ENCODE data around the gene GPR37L1. TPM values are rescaled to one million over a fixed set of nuclear protein-coding genes. Genes with fewer than 3 reads are reported as not detected.

The GPR37L1 gene
- total RNA-seq (under 1 TPM; under 0.01 to 0.36 (median 0.27) TPM), polyA plus RNA-seq (1 to 10 TPM in 1 of 3 donors, under 1 TPM in 1, not detected in 1; 0.92 to 1.8 TPM)

DNA sequence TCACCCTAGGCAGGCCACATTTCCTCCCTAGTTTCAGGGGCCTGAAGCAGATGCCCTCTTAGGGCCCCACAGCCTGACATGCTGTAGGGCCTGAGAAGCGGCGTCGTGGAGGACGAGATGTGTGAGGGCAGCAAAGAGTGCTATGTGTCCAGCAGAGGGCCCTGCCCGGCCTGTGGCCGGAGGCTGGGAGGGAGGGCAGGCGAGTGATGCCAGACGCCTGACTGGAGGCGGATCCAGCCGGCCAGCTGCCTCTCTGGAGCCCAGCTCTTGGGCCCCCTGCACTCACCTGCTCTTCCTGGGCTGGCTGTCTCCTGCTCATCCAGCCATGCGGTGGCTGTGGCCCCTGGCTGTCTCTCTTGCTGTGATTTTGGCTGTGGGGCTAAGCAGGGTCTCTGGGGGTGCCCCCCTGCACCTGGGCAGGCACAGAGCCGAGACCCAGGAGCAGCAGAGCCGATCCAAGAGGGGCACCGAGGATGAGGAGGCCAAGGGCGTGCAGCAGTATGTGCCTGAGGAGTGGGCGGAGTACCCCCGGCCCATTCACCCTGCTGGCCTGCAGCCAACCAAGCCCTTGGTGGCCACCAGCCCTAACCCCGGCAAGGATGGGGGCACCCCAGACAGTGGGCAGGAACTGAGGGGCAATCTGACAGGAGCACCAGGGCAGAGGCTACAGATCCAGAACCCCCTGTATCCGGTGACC, at the start of gene GPR37L1:
Gene GPR37L1 (plus strand): TSS at position 279 of the 697 bp plus-strand sequence. CDS start 47 bp downstream, at position 326.
- WGBS, 2 donors, result 67 to 82% methylated on average over 19 of the region's 19 CpGs
- H3K36me3 ChIP-seq, result no peaks in the 10 kb centered on the region
- DNase-seq, result no peak
- TF ChIP-seq EP300 (IDR thresholded peaks at IDR 0.05), result no peak
- TF ChIP-seq, protein P1, sequence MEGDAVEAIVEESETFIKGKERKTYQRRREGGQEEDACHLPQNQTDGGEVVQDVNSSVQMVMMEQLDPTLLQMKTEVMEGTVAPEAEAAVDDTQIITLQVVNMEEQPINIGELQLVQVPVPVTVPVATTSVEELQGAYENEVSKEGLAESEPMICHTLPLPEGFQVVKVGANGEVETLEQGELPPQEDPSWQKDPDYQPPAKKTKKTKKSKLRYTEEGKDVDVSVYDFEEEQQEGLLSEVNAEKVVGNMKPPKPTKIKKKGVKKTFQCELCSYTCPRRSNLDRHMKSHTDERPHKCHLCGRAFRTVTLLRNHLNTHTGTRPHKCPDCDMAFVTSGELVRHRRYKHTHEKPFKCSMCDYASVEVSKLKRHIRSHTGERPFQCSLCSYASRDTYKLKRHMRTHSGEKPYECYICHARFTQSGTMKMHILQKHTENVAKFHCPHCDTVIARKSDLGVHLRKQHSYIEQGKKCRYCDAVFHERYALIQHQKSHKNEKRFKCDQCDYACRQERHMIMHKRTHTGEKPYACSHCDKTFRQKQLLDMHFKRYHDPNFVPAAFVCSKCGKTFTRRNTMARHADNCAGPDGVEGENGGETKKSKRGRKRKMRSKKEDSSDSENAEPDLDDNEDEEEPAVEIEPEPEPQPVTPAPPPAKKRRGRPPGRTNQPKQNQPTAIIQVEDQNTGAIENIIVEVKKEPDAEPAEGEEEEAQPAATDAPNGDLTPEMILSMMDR (IDR thresholded peaks at IDR 0.05), result peak in 2 of 4 experiments; percentile 10 to 18
- no peaks in the 10 kb centered on the region for H3K27me3 ChIP-seq
- H3K4me3 ChIP-seq, result no peak within 1 kb of the TSS
- peak within 1 kb of the TSS in 1 of 4 donors; percentile 27 for H3K27ac ChIP-seq
- no peaks in the 10 kb centered on the region for H3K9me3 ChIP-seq
- peaks cover 0 to 3% (median 0%) of the 10 kb centered on the region in 4 donors for H3K4me1 ChIP-seq
- intact Hi-C loops (cut with DNase I), result no loop called here

GRCh38 chr1:202073206-202073605, 49.5 kb upstream of the GPR37L1 start:
- no peak overlapping the region for H3K27ac ChIP-seq
- intact Hi-C loops (cut with DNase I), result no loop called here
- TF ChIP-seq, protein P1 (IDR thresholded peaks at IDR 0.05), result no peak
- TF ChIP-seq POLR2AphosphoS5 (IDR thresholded peaks at IDR 0.05), result no peak
- TF ChIP-seq POLR2A (IDR thresholded peaks at IDR 0.05), result no peak
- no peak for TF ChIP-seq EP300 (IDR thresholded peaks at IDR 0.05)
- no peaks in the 10 kb centered on the region for H3K9me3 ChIP-seq
- WGBS, 2 donors, result 74 to 92% methylated on average over 9 of the region's 9 CpGs
- DNase-seq, result no peak
- H3K4me3 ChIP-seq, result no peak overlapping the region
- H3K27me3 ChIP-seq, result no peaks in the 10 kb centered on the region
- no peaks in the 10 kb centered on the region for H3K36me3 ChIP-seq
- no peaks in the 10 kb centered on the region for H3K4me1 ChIP-seq

DNA sequence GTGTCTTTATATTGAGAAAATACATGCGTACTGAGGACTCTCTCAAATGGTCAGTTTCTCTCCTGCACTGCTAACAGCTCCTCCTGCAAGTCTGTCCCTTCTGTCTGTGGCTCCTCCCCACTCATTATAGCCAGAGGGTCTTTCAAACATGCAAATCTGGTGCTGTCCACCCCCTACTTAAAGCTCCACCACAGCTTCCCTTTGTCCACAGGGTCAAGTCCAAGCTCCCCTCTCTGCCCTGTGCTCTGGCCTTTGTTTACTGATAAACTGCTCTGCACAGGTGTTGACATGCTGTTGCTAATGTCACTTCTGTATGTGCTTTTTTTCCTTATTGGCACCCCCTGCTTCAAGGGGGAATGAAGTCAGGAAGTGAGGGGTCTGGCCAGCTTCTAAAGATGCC, 47.7 kb upstream of the GPR37L1 start:
- no peaks in the 10 kb centered on the region for H3K4me1 ChIP-seq
- H3K36me3 ChIP-seq, result no peaks in the 10 kb centered on the region
- no peaks in the 10 kb centered on the region for H3K9me3 ChIP-seq
- no peak for DNase-seq
- no peak overlapping the region for H3K27ac ChIP-seq
- WGBS, 2 donors, result 57 to 90% methylated on average over 1 of the region's 1 CpG
- H3K27me3 ChIP-seq, result no peaks in the 10 kb centered on the region
- intact Hi-C loops (cut with DNase I), result no loop called here
- TF ChIP-seq, protein P1 (IDR thresholded peaks at IDR 0.05), result no peak
- TF ChIP-seq POLR2AphosphoS5 (IDR thresholded peaks at IDR 0.05) (no peak), POLR2A (IDR thresholded peaks at IDR 0.05) (no peak), EP300 (IDR thresholded peaks at IDR 0.05) (no peak)
- H3K4me3 ChIP-seq, result no peak overlapping the region

DNA sequence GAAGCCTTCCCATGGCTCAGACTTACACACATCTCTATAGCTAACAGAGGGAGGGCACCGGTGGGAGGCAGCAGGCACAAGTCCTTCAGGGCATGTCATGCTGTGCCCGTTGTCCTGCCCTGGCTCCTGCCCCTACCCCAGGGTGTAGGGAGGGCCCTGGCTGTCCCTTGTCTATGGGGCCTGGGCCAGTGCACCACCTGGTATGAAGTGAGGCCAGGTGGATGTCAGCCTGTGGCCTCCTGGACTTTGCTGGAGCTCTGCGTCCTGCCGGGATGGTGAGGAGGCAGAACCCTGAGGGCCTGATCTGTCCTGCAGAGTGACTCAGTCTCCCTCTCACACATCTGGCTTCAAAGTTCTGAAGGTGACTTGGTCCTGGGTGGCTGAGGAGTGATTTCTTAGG, 47.3 kb upstream of the GPR37L1 start:
- no peak for DNase-seq
- TF ChIP-seq, protein P1 (IDR thresholded peaks at IDR 0.05), result no peak
- TF ChIP-seq POLR2A (IDR thresholded peaks at IDR 0.05), result no peak
- no peak for TF ChIP-seq EP300 (IDR thresholded peaks at IDR 0.05)
- no peak for TF ChIP-seq POLR2AphosphoS5 (IDR thresholded peaks at IDR 0.05)
- Histone ChIP-seq H3K36me3 (no peaks in the 10 kb centered on the region), H3K9me3 (no peaks in the 10 kb centered on the region), H3K4me3 (no peak overlapping the region), H3K27me3 (no peaks in the 10 kb centered on the region), H3K4me1 (no peaks in the 10 kb centered on the region), H3K27ac (no peak overlapping the region)
- 39 to 72% methylated on average over 4 of the region's 4 CpGs for WGBS, 2 donors
- intact Hi-C loops (cut with DNase I), result no loop called here
